GM13976 (cell line): ENCODE results near the gene ZNF100.
"Not testable (repeated sequence)": the region's sequence is repeated elsewhere in the genome, so short reads cannot be mapped to it uniquely, and the experiment has no call there.

ENCODE experiments used
- DNase-seq: peaks from one replicate; pipeline ENCODE4 v3.0.0; 2012; ENCODE audit warnings: low spot score
- in situ Hi-C: fragments of 300-500 bp; cut with MboI; formaldehyde crosslinking; loops from one replicate; pipeline ENCODE4 v1.12.0; 2022; ENCODE audit warnings: low sequenced_read_pairs, mixed read lengths, inconsistent platforms; ENCODE audit not compliant: unreplicated experiment
- TF ChIP-seq, protein P1 (sequence below): IDR thresholded peaks from 2 replicates; pipeline ENCODE4 v1.5.1; 2012; ENCODE audit warnings: borderline replicate concordance, mild to moderate bottlenecking; ENCODE audit not compliant: insufficient read depth; ENCODE audit errors: extremely low read depth, missing control alignments, control extremely low read depth

Gene ZNF100

GRCh38 chr19:21767065-21767800 lies at the start of gene ZNF100:
TSS of gene ZNF100 (minus strand) at chr19:21767579. CDS start at chr19:21767429, 150 bp downstream.
- TF ChIP-seq, protein P1, sequence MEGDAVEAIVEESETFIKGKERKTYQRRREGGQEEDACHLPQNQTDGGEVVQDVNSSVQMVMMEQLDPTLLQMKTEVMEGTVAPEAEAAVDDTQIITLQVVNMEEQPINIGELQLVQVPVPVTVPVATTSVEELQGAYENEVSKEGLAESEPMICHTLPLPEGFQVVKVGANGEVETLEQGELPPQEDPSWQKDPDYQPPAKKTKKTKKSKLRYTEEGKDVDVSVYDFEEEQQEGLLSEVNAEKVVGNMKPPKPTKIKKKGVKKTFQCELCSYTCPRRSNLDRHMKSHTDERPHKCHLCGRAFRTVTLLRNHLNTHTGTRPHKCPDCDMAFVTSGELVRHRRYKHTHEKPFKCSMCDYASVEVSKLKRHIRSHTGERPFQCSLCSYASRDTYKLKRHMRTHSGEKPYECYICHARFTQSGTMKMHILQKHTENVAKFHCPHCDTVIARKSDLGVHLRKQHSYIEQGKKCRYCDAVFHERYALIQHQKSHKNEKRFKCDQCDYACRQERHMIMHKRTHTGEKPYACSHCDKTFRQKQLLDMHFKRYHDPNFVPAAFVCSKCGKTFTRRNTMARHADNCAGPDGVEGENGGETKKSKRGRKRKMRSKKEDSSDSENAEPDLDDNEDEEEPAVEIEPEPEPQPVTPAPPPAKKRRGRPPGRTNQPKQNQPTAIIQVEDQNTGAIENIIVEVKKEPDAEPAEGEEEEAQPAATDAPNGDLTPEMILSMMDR = peak; percentile 16
- peak; percentile 81 for DNase-seq
- in situ Hi-C loops = no loop called here

DNA sequence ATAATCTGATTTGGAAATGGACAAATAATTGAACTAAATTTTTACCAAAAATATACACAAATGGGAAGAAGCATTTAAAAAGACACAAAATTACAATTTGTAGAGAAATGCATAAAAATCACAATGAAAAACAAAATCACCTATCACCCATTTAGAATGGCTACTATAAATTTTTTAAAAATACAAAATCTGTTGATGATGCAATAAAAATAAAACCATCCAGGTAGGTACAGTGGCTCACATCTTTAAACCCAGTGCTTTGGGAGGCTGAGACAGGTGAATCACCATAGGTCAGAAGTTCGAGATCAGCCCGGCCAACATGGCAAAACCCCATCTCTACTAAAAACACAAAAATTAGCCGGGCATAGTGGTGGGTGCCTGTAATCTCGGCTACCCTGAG lies 45.1 kb upstream of the ZNF100 start:
- TF ChIP-seq, protein P1 = no peak
- no peak for DNase-seq
- in situ Hi-C loops = no loop called here

- in situ Hi-C loops, DNase-seq: not testable (repeated sequence)
These were observed 41.1 kb upstream of the ZNF100 start for GRCh38 chr19:21808400-21809000.

GRCh38 chr19:21789466-21790085 lies 22.2 kb upstream of the ZNF100 start:
- TF ChIP-seq, protein P1 = no peak
- no peak for DNase-seq
- in situ Hi-C loops = no loop called here

GRCh38 chr19:21786936-21787335 lies 19.6 kb upstream of the ZNF100 start:
- no peak for DNase-seq
- TF ChIP-seq, protein P1 = no peak
- in situ Hi-C loops = no loop called here

- in situ Hi-C loops, DNase-seq: not testable (repeated sequence)
These were observed 8.4 kb upstream of the ZNF100 start for GRCh38 chr19:21775792-21776191.

DNA sequence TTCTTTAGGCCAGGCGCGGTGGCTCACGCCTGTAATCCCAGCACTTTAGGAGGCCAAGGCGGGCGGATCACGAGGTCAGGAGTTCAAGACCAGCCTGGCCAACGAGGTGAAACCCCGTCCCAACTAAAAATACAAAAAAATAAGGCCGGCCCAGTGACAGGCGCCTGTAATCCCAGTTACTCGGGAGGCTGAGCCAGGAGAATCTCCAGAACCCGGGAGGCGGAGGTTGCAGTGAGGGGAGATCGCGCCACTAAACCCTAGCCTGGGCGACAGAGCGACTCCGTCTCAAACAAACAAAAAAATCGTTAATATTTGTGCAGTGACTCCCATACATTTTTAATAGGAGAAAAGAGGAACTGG lies 694 bp downstream of the ZNF100 start:
- in situ Hi-C loops = not testable (repeated sequence)

GRCh38 chr19:21765151-21765550 lies 2.2 kb downstream of the ZNF100 start:
- TF ChIP-seq, protein P1 = no peak
- in situ Hi-C loops = no loop called here
- DNase-seq = no peak

More for the DNA sequence above, 694 bp downstream of the ZNF100 start:
- not testable (repeated sequence) for DNase-seq

DNA sequence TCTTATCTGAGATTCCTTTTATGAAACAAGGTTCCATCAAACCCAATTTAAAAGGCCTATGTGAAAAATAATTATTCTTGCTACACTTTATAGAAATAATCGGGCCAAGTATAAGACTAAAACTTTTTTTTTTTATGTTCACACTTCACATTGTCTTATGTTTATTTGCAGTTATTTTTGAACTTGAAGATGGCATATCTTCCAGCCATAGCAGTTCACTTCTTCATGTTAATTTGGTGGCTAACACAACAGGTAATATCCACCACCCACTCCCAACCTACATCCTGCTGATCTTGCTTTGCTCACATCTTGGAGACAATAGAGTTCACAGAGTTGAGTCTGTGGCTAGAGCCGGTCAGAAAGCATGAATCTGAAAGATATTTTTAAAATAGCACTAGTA lies 5.8 kb downstream of the ZNF100 start:
- in situ Hi-C loops, DNase-seq: not testable (repeated sequence)
